Prostate gland (tissue), 2 donors: Measurements from ENCODE around the gene ZBTB7C. TPM values are rescaled to one million over a fixed set of nuclear protein-coding genes. Genes with fewer than 3 reads are reported as not detected.

Experiments
- DNase-seq: peaks from one replicate; pipeline ENCODE4 v3.0.0-alpha.2; 2019; ENCODE audit warnings: low spot score
- H3K27ac ChIP-seq, 2 donors: fragments of 200-600 bp; sonication (generic); 2 replicates each; pipeline ENCODE4 v1.5.1; 2017 to 2019
- H3K27me3 ChIP-seq: fragments of 200-600 bp; sonication (generic); replicated peaks from 2 replicates; pipeline ENCODE4 v1.5.1; 2019; ENCODE audit not compliant: insufficient read depth
- H3K36me3 ChIP-seq, 2 donors: fragments of 200-600 bp; sonication (generic); 1 replicate in 1 of 2; 2 replicates in 1 of 2; pipeline versions ENCODE4 v1.5.1 to v1.8.1; 2017 to 2019
- H3K4me1 ChIP-seq: fragments of 200-600 bp; sonication (generic); replicated peaks from 2 replicates; pipeline ENCODE4 v1.5.1; 2019
- H3K4me3 ChIP-seq, 2 donors: fragments of 200-600 bp; sonication (generic); 2 replicates each; pipeline ENCODE4 v1.5.1; 2017 to 2019
- H3K9me3 ChIP-seq: fragments of 200-600 bp; sonication (generic); 2 replicates; pipeline ENCODE4 v1.5.1; 2017
- CTCF ChIP-seq, 4 experiments: fragments of 200-600 bp in 2 of 4; fragments of 450-650 bp in 2 of 4; sonication (generic) in 2 of 4; IDR thresholded peaks; 1 replicate in 3 of 4; 2 replicates in 1 of 4; pipeline ENCODE4 v1.5.1; 2016 to 2019; ENCODE audit warnings: antibody characterized with exemption in 4 of 4, mild to moderate bottlenecking in 2 of 4, moderate library complexity in 2 of 4
- POLR2A ChIP-seq: fragments of 450-650 bp; IDR thresholded peaks from one replicate; pipeline ENCODE4 v1.6.1; 2016; ENCODE audit warnings: antibody characterized with exemption, mild to moderate bottlenecking
- POLR2AphosphoS5 ChIP-seq: sonication (generic); formaldehyde crosslinking; IDR thresholded peaks from one replicate; pipeline ENCODE4 v1.6.1; 2017; ENCODE audit warnings: antibody characterized with exemption
- WGBS: methylation state at CpG from one replicate; pipeline ENCODE4 v1.1.5; 2018; 5-methylcytosine and 5-hydroxymethylcytosine counted together
- intact Hi-C: fragments of 100-400 bp; cut with DNase I; formaldehyde crosslinking; loops from one replicate; pipeline ENCODE4 v1.14.2; 2022
- total RNA-seq, 2 donors: library from RNA; depleted of rRNA; stranded (reverse); fragments of >200 nt; gene quantifications; one replicate each; pipeline ENCODE4 v1.1.0, GENCODE V29; 2016

ZBTB7C gene
- total RNA-seq, 2 donors from 2014 or later = 14.7 to 48.9 TPM

- intact Hi-C loops = no loop called here
- no peaks in the 10 kb centered on the region for H3K36me3 ChIP-seq
- no peak overlapping the region for H3K4me3 ChIP-seq
- no peak for DNase-seq
- H3K27me3 ChIP-seq = no peaks in the 10 kb centered on the region
- WGBS = 90% methylated on average over 10 of the region's 10 CpGs
- TF ChIP-seq POLR2A = no peak
- TF ChIP-seq POLR2AphosphoS5 = no peak
- TF ChIP-seq CTCF (IDR thresholded peaks at IDR 0.05) = no peak
- H3K27ac ChIP-seq = no peak overlapping the region
- H3K9me3 ChIP-seq = no peaks in the 10 kb centered on the region
- no peaks in the 10 kb centered on the region for H3K4me1 ChIP-seq
These were observed 10.3 kb upstream of the ZBTB7C start for GRCh38 chr18:48419277-48420022.

- intact Hi-C loops = no loop called here
- no peak for TF ChIP-seq POLR2AphosphoS5
- no peak for TF ChIP-seq CTCF (IDR thresholded peaks at IDR 0.05)
- TF ChIP-seq POLR2A = no peak
- H3K4me1 ChIP-seq = no peaks in the 10 kb centered on the region
- no peaks in the 10 kb centered on the region for H3K27me3 ChIP-seq
- no peak for DNase-seq
- WGBS = 62% methylated on average over 9 of the region's 9 CpGs
- no peaks in the 10 kb centered on the region for H3K36me3 ChIP-seq
- H3K9me3 ChIP-seq = no peaks in the 10 kb centered on the region
- H3K27ac ChIP-seq = no peak overlapping the region
- H3K4me3 ChIP-seq = no peak overlapping the region
These were observed 9.5 kb upstream of the ZBTB7C start for GRCh38 chr18:48418539-48419276.

- no peaks in the 10 kb centered on the region for H3K27me3 ChIP-seq
- no peak for DNase-seq
- TF ChIP-seq POLR2AphosphoS5 (no peak), CTCF (IDR thresholded peaks at IDR 0.05) (no peak), POLR2A (no peak)
- no peaks in the 10 kb centered on the region for H3K36me3 ChIP-seq
- no peaks in the 10 kb centered on the region for H3K9me3 ChIP-seq
- no peaks in the 10 kb centered on the region for H3K4me1 ChIP-seq
- 87% methylated on average over 4 of the region's 4 CpGs for WGBS
- H3K4me3 ChIP-seq = no peak overlapping the region
- H3K27ac ChIP-seq = no peak overlapping the region
- intact Hi-C loops = no loop called here
These were observed 8.8 kb upstream of the ZBTB7C start for GRCh38 chr18:48417985-48418384.

GRCh38 chr18:48413342-48413741 lies 4.2 kb upstream of the ZBTB7C start:
- TF ChIP-seq POLR2AphosphoS5 = no peak
- no peak for TF ChIP-seq CTCF (IDR thresholded peaks at IDR 0.05)
- TF ChIP-seq POLR2A = no peak
- 93% methylated on average over 3 of the region's 3 CpGs for WGBS
- DNase-seq = no peak
- Histone ChIP-seq H3K4me3 (no peak overlapping the region), H3K9me3 (no peaks in the 10 kb centered on the region), H3K27ac (no peak overlapping the region), H3K4me1 (no peaks in the 10 kb centered on the region), H3K27me3 (no peaks in the 10 kb centered on the region), H3K36me3 (no peaks in the 10 kb centered on the region)
- intact Hi-C loops = no loop called here
